Kidney (tissue), 14 donors: Measurements from ENCODE around the gene PLXDC1. TPM values are rescaled to one million over a fixed set of nuclear protein-coding genes. Genes with fewer than 3 reads are reported as not detected.

Experiments used
- DNase-seq, 5 donors: peaks; one replicate each; pipeline ENCODE4 v3.0.0-alpha.2; 2013 to 2020
- FAIRE-seq: peaks from 2 replicates; lab custom pipeline; 2012; peaks lifted over from hg19 to GRCh38; lab: Jason Lieb, UNC
- H3K27ac ChIP-seq, 2 donors: one replicate each; pipeline ENCODE4 v1.7.0; 2013; ENCODE audit warnings: low read depth in 2 of 2, low read length in 2 of 2, inconsistent platforms in 1 of 2
- H3K27me3 ChIP-seq: one replicate; pipeline ENCODE4 v1.7.1; 2013; ENCODE audit warnings: low read length, inconsistent platforms; ENCODE audit not compliant: control insufficient read depth, insufficient read depth
- H3K36me3 ChIP-seq, 3 donors: one replicate each; pipeline versions ENCODE4 v1.7.0 to v1.7.1; 2013; ENCODE audit warnings: low read length in 3 of 3, control low read depth in 1 of 3, inconsistent platforms in 1 of 3; ENCODE audit not compliant: insufficient read depth in 3 of 3, control insufficient read depth in 2 of 3
- H3K4me1 ChIP-seq, 3 donors: one replicate each; pipeline versions ENCODE4 v1.7.0 to v1.7.1; 2013; ENCODE audit warnings: low read length in 3 of 3, inconsistent platforms in 1 of 3, low read depth in 1 of 3; ENCODE audit not compliant: control insufficient read depth in 2 of 3, insufficient read depth in 2 of 3
- H3K4me3 ChIP-seq, 3 donors: one replicate each; pipeline versions ENCODE4 v1.7.0 to v1.8.1; 2013; ENCODE audit warnings: low read length in 3 of 3, control low read depth in 1 of 3, inconsistent platforms in 1 of 3
- H3K9ac ChIP-seq, 3 donors: one replicate each; pipeline versions ENCODE4 v1.7.0 to v1.7.1; 2013; ENCODE audit warnings: low read length in 3 of 3, control low read depth in 1 of 3, inconsistent platforms in 1 of 3
- H3K9me3 ChIP-seq, 3 donors: one replicate each; pipeline versions ENCODE4 v1.7.0 to v1.7.1; 2013; ENCODE audit warnings: low read length in 3 of 3, control low read depth in 1 of 3, inconsistent platforms in 1 of 3; ENCODE audit not compliant: control insufficient read depth in 2 of 3, insufficient read depth in 1 of 3
- intact Hi-C: fragments of 100-400 bp; cut with DNase I; formaldehyde crosslinking; loops from one replicate; pipeline ENCODE4 v1.11.1; 2022
- polyA plus RNA-seq: library from polyadenylated mRNA; stranded (reverse); fragments of 350-450 nt; fragmentation: Illumina TruSeq; extraction: RNeasy Lipid Tissue Mini Kit (QIAGEN cat#74804); gene quantifications from one replicate; pipeline ENCODE4 v1.2.3, GENCODE V29; 2014; ENCODE audit warnings: low read depth, low replicate concordance; ENCODE audit not compliant: insufficient read depth
- total RNA-seq: library from RNA; stranded (reverse); fragmentation: NEBNext Ultra II Directional; extraction: Animal tissue kit (Norgen Biotek cat#: 25700); gene quantifications from one replicate; pipeline ENCODE4 v1.2.1, GENCODE V29; 2021
- TF ChIP-seq, protein P1 (sequence below): IDR thresholded peaks from 3 replicates; pipeline ENCODE4 v1.5.1; 2012; ENCODE audit warnings: mild to moderate bottlenecking, moderate library complexity, borderline replicate concordance; ENCODE audit not compliant: insufficient read depth; ENCODE audit errors: extremely low read depth
- donor health status: control.
- donor health status: control.
- donor health status: control.
- donor health status: control.
- donor health status: control.
- donor health status: DM: yes; HTN: yes; CAD: no.
- donor health status: Normal renal cell carcinoma (clear cell type).

The PLXDC1 gene
- total and polyA plus RNA-seq, 2 donors from 2014 or later = 4.5 to 11.1 TPM

DNA sequence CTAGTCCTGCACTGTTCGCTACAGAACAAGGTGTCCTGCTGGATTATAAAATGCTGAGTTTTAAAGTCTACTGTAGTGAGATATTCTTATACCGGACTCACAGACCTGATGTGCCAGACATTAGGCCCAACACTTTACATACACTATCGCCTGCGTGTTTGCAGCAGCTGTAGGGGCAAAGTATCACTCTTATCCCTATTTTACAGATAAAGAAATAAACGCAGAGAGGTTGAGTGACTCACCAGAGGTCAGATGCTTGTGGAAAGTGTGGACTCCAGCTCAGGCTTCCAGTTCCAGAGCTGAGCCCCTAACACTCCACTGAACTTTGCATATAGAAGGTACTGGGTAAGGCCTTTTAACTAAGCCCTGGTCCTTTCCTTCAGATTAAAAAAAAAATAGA is 47.4 kb downstream of the PLXDC1 start:
- H3K4me1 ChIP-seq = peaks cover 0 to 5% (median 1%) of the 10 kb centered on the region in 3 donors
- no peak overlapping the region for H3K27ac ChIP-seq
- H3K36me3 ChIP-seq = no peaks in the 10 kb centered on the region
- no peak overlapping the region for H3K9ac ChIP-seq
- H3K4me3 ChIP-seq = no peak overlapping the region
- H3K9me3 ChIP-seq = no peaks in the 10 kb centered on the region
- intact Hi-C loops = no loop called here
- no peak for DNase-seq
- TF ChIP-seq, protein P1, sequence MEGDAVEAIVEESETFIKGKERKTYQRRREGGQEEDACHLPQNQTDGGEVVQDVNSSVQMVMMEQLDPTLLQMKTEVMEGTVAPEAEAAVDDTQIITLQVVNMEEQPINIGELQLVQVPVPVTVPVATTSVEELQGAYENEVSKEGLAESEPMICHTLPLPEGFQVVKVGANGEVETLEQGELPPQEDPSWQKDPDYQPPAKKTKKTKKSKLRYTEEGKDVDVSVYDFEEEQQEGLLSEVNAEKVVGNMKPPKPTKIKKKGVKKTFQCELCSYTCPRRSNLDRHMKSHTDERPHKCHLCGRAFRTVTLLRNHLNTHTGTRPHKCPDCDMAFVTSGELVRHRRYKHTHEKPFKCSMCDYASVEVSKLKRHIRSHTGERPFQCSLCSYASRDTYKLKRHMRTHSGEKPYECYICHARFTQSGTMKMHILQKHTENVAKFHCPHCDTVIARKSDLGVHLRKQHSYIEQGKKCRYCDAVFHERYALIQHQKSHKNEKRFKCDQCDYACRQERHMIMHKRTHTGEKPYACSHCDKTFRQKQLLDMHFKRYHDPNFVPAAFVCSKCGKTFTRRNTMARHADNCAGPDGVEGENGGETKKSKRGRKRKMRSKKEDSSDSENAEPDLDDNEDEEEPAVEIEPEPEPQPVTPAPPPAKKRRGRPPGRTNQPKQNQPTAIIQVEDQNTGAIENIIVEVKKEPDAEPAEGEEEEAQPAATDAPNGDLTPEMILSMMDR = no peak
- no peak for FAIRE-seq
- H3K27me3 ChIP-seq = no peaks in the 10 kb centered on the region

DNA sequence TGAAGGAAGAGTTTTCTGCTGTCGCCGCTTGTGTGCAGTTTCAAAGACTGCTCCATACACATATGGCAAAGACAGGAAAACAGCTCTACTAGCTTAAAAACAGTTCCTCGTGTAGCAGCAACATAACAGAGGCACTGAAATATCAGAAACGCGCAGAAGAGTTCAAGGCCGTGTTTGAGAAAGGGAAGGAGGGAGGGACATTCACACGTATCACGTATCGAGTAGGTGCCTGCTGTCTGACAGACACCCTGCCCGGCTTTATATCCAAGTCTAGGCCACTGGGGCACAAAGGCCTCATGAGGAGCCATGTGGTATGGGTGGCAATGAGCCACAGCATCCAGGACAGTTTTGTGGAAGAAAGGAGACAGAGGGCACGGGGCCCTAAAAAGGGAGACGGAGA is 50.3 kb downstream of the PLXDC1 start:
- FAIRE-seq (no peak), DNase-seq (no peak)
- peaks cover 2 to 12% (median 5%) of the 10 kb centered on the region in 3 donors for H3K4me1 ChIP-seq
- no peaks in the 10 kb centered on the region for H3K9me3 ChIP-seq
- TF ChIP-seq, protein P1 = no peak
- H3K9ac ChIP-seq = no peak overlapping the region
- intact Hi-C loops = no loop called here
- H3K27me3 ChIP-seq = no peaks in the 10 kb centered on the region
- H3K27ac ChIP-seq = no peak overlapping the region
- no peak overlapping the region for H3K4me3 ChIP-seq
- no peaks in the 10 kb centered on the region for H3K36me3 ChIP-seq

DNA sequence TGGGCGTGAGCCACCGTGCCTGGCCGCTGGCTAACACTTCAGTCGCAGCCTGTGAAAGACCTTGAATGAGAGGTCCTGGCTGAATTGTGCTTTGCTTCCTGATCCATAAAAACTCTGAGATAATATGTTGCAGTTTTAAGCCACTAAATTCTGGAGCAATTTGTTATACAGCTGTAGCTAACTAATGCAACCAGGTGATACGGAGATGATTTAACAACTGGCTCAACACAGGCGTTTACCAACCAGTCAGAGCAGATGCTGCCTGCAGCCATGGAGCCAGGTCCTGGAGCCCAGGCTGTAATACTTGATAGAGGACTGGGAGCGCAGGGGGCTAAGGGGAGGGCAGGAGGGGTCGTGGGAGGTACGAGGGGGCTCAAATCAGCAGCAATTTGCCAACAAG is 50.9 kb downstream of the PLXDC1 start:
- Histone ChIP-seq H3K4me3 (no peak overlapping the region), H3K27me3 (no peaks in the 10 kb centered on the region), H3K36me3 (no peaks in the 10 kb centered on the region), H3K27ac (no peak overlapping the region), H3K4me1 (peaks cover 2 to 12% (median 5%) of the 10 kb centered on the region in 3 donors), H3K9ac (no peak overlapping the region), H3K9me3 (no peaks in the 10 kb centered on the region)
- intact Hi-C loops = no loop called here
- TF ChIP-seq, protein P1 = no peak
- FAIRE-seq (no peak), DNase-seq (no peak)
